GM18526 (cell line): ENCODE measurements around the gene OSBP2.

ENCODE experiments used
- POLR2A ChIP-seq: IDR thresholded peaks from 3 replicates; pipeline ENCODE4 v1.6.1; 2011; ENCODE audit not compliant: insufficient read length; ENCODE audit errors: extremely low read depth

Gene OSBP2

DNA sequence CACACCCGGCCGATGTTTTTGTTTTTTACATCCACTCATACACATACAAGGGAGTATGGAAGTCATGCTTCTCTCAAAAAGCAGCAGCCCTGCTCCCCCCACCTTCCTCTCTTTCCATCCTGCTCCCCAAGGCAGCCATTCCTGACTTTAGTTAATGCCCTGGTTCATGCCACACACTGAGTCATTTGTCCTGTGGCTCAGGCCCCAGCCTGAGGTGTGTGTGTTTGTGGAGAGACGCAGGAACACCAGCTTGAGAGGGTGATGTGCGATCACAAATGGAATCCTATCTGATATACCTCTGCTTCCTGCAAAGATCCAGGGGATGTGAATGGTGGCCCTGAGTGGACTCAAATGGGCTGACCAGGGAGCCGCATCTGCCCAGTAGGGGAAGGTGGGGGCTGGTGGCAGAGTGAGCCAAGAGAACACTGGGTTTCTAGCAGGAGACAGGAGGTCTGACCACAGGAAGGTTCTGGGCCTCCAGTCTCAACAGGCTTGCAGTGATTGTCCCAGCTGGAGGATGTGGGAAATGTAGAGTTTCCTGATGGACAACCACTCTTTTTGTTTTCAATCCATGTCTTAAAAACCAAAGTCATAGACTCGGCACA lies 86.7 kb downstream of the OSBP2 start:
- TF ChIP-seq POLR2A = no peak

DNA sequence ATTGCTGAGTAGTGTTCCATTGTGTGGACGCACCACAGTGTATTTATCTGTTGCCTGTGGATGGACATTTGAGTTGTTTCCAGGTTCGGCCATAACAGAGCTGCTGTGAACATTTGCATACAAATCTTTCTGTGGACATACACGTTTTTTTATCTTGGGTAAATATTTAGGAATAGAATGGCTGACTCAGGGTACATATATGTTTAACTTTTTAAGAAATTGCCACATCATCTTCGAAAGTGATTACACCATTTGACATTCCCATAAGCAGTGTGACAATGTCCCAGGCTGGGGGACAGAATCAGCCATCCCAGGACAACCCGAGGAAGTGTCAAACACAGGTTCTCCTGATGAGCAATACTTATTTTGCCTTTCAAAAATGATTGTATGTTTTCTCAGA lies 87.9 kb downstream of the OSBP2 start:
- no peak for TF ChIP-seq POLR2A

DNA sequence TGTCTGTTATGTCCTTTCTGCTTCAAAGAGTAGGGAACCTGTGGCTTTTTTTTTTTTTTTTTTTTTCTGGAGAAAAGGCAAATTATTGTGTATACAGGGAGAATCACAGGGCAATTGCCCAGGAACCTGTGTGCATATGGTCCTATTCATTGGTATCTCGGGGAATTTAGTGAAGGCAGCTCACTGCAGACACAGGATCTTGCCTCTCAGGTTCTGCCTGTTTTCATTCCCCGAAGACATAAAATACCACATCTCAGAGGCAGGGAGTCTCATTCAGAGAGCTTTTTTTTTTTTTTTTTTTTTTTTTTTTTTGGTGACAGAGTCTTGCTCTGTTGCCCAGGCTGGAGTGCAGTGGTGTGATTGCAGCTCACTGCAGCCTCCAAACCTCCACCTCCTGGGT lies 88.3 kb downstream of the OSBP2 start:
- no peak for TF ChIP-seq POLR2A

DNA sequence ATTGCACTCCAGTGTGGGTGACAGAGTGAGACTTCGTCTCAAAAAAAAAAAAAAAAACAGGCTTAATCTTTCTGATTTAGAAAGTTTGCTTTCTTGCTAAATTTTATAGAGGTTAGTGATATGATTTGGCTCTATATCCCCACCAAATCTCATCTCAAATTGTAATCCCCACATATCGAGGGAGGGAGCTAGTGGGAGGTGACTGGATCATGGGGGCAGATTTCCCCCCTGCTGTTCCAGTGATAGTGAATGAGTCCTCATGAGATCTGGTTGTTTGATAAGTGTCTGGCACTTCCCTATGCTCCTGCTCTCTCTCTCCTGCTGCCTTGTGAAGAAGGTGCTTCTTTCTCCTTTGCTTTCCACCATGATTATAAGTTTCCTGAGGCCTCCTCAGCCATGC lies 90.9 kb downstream of the OSBP2 start:
- TF ChIP-seq POLR2A = no peak

GRCh38 chr22:30790366-30790765 lies 95.7 kb downstream of the OSBP2 start:
- no peak for TF ChIP-seq POLR2A

- no peak for TF ChIP-seq POLR2A
Observed at GRCh38 chr22:30792456-30792855, 97.8 kb downstream of the OSBP2 start.

DNA sequence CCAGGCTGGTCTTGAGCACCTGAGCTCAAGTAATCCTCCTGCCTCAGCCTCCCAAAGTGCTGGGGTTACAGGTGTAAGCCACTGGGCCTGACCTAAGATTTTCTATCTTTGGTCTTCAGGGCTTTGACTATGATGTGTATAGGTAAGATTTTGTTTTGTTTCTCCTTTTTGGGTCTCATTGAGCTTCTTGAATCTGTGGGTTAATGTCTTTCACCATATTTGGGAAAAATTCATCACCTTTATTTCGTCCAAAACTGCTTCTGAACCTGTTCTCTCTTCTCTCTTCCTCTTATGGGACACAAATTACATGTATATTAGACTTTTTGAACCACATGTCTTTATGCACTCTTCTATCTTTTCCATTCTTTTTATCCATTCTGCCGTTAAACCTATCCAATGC lies 100.4 kb downstream of the OSBP2 start:
- TF ChIP-seq POLR2A = no peak

GRCh38 chr22:30801695-30802094 lies 107.0 kb downstream of the OSBP2 start:
- no peak for TF ChIP-seq POLR2A

DNA sequence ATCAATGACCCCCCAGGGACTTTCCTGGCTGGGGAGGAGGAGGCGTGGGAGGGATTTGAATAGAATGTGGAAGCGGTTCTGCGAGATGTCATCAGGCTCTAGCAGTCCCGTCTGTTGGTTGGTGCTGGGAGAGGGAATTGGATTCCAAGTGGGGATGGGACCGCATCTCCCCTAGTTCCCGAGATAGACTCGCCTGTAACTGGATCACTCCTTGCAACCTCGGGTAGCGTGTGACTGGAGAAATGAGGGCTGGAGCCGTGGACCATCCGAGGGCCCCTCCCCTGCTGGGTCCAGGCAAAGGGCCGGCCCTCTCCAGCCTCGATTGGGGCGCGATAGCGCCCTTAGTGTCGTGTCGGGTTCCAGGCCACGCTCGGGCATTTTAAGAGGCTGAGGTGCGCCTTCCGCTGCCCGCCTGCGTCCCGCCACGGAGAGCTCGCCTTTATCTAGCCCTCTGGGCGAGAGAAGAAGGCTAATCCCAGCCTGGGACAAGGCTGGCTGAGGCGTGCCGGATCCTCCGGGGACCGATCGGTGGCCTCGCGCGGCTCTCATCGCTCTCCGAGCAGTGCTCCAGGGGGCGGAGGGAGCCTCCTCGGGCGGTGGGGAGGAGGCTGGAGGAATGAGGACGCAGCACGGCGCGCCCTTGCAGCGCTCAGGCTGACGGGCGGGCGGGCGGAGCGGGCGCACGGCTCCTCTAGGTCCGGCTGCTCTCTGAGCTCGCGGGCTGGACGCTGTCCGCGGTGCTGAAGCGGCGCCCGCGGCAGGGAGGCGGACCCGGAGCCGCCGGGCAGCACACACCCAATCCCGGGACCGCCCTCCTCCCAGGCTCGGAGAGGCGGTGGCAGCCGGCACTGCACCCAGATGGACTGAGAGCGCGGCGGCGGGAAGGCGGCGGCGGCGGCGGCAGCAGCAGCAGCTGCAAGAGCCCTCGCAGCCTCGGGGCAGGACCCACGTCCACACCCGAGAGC lies 107.8 kb downstream of the OSBP2 start:
- no peak for TF ChIP-seq POLR2A

- no peak for TF ChIP-seq POLR2A
Observed at GRCh38 chr22:30803679-30804078, 109.0 kb downstream of the OSBP2 start.

DNA sequence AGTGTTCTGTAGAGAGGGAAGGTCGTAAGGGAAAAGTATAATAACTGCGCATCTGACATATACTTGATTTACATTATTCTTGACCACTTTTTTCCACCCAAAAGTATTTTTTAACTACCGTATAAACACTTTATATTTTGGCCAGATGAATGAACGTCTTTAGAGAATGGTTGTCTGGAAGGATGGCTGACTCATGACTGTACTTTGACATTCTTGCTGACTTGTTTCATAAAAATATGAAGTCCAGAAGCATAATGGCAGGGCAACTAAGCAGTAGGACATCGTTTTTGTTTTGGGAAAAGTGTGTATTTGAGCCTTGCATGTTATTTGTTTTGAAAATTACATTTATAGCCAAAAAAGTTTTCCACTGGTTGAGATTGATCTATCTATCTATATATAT lies 110.0 kb downstream of the OSBP2 start:
- no peak for TF ChIP-seq POLR2A

GRCh38 chr22:30806391-30806861 lies 111.8 kb downstream of the OSBP2 start:
- TF ChIP-seq POLR2A = no peak

DNA sequence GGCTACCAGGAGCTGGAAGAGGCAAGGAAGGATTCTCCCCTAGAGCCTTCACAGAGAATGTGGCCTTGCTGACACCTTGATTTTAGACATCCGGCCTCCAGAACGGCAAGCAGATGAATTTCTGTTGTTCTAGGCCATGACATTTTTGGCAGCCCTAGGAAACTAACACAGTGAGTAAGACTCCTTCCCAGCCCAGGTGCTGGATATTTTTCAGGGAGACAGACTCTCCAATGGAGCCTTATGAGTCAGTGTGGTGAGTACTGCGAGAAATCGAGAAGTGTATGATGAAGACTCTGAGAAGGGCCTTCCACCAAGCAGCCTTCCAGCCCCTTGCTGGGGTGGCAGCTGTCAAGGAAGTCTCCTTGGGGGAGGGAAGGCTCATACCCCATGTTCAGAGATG lies 114.4 kb downstream of the OSBP2 start:
- no peak for TF ChIP-seq POLR2A

DNA sequence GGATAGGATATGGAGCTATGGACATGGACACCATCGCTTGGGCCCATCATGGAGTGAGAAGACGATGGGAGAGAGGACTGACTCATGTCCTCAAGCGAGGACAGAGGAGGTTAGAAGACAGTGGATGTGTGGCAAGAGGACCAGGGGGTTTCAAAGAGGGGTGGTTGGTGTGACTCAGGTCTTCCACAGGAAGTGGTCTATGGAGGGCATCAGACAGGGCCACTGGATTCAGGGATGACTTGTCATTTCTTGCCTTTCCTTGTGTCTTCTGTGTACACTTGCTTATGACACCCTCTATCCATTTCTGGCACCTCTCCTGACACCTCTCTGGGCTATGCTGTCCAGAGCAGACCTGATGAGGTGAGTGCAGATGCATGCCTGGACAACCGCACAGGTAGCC lies 115.4 kb downstream of the OSBP2 start:
- TF ChIP-seq POLR2A = no peak

- no peak for TF ChIP-seq POLR2A
Observed at GRCh38 chr22:30813936-30814335, 119.3 kb downstream of the OSBP2 start.

GRCh38 chr22:30816413-30816812 lies 121.7 kb downstream of the OSBP2 start:
- TF ChIP-seq POLR2A = no peak
